Suprapubic skin (tissue), 4 donors: ENCODE data around the gene SDR39U1. TPM values are rescaled to one million over a fixed set of nuclear protein-coding genes. Genes with fewer than 3 reads are reported as not detected.

Experiments
- DNase-seq, 2 donors: peaks; one replicate each; pipeline ENCODE4 v3.0.0-alpha.2; 2019; ENCODE audit warnings: low spot score in 2 of 2
- H3K27ac ChIP-seq: fragments of 200-600 bp; sonication (generic); one replicate; pipeline ENCODE4 v1.5.1; 2019
- H3K27me3 ChIP-seq: fragments of 200-600 bp; sonication (generic); one replicate; pipeline ENCODE4 v1.5.1; 2019
- H3K36me3 ChIP-seq: fragments of 200-600 bp; sonication (generic); one replicate; pipeline ENCODE4 v1.5.1; 2019
- H3K4me1 ChIP-seq: fragments of 200-600 bp; sonication (generic); one replicate; pipeline ENCODE4 v1.5.1; 2019
- H3K4me3 ChIP-seq: fragments of 200-600 bp; sonication (generic); one replicate; pipeline ENCODE4 v1.5.1; 2019; ENCODE audit warnings: mild to moderate bottlenecking
- H3K9me3 ChIP-seq: fragments of 200-600 bp; sonication (generic); one replicate; pipeline ENCODE4 v1.5.1; 2019
- EP300 ChIP-seq: sonication (generic); formaldehyde crosslinking; IDR thresholded peaks from one replicate; pipeline ENCODE4 v1.6.1; 2017; ENCODE audit warnings: antibody characterized with exemption
- POLR2A ChIP-seq, 2 donors: fragments of 450-650 bp; IDR thresholded peaks; one replicate each; pipeline ENCODE4 v1.6.1; 2017; ENCODE audit warnings: antibody characterized with exemption in 2 of 2, mild to moderate bottlenecking in 2 of 2, moderate library complexity in 2 of 2
- POLR2AphosphoS5 ChIP-seq, 3 donors: sonication (generic); formaldehyde crosslinking; IDR thresholded peaks; one replicate each; pipeline ENCODE4 v1.6.1; 2017; ENCODE audit warnings: antibody characterized with exemption in 3 of 3
- WGBS: methylation state at CpG from one replicate; pipeline ENCODE4 v1.1.5; 2018; 5-methylcytosine and 5-hydroxymethylcytosine counted together
- total RNA-seq, 4 donors: library from RNA; depleted of rRNA; stranded (reverse); fragments of >200 nt; gene quantifications; one replicate each; pipeline ENCODE4 v1.1.0, GENCODE V29; 2016
- TF ChIP-seq, protein P1 (sequence below), 2 donors: fragments of 200-600 bp in 1 of 2; fragments of 450-650 bp in 1 of 2; sonication (generic) in 1 of 2; IDR thresholded peaks; one replicate each; pipeline ENCODE4 v1.5.1; 2016 to 2019; ENCODE audit warnings: antibody characterized with exemption in 2 of 2, mild to moderate bottlenecking in 1 of 2, moderate library complexity in 1 of 2

The SDR39U1 gene
- total RNA-seq, 4 donors from 2014 or later: 30.1 to 82.3 (median 38.6) TPM

DNA sequence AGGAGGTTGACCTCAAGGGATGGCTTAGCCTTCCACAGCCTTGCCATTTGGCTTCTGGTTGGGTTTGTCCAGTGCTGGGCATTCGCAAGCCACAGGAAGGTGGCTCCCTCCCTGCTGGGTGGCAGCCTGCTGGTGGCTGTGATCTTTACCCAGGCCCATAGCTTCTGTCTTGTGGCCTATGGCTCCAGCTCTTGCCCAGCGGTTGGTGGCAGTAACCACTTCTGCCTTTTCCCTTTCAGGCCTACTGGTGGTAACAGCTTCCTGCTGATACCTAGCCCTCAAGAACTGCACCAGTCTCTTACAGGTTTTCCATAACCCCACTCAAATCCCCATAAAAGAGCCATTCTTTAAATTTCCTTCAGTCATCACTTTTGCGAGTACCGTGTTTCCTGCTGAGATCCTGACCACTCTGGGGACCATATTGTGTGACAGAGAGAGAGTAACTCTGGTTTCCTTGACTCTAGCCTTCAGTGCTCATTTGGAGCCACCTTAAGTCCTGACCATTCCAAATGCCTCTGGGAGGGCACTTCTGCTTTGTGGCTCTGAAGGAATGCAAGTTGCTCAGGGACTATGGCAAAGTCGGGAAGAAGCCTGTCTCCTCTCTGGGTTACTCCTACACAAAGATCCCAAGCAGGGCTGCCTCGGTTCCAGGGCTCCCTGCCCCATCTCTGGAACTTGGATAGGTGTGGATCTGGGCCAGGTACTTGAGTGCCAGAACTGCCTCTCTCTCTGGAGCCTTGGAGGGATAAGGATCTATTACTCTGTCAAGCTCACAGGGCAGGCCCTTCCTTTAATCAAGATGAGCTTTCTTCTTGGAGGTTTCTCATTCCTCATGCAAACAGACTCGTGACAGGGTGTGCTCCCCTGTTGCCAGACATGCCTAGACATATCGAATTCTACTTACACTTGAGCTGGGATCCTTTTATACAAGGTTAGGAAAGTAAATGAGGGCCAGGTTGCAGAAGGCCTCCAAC is 46.7 kb downstream of the SDR39U1 start:
- Histone ChIP-seq H3K27me3 (no peaks in the 10 kb centered on the region), H3K36me3 (no peaks in the 10 kb centered on the region), H3K4me1 (peaks cover 81% of the 10 kb centered on the region), H3K4me3 (no peak overlapping the region), H3K9me3 (no peaks in the 10 kb centered on the region), H3K27ac (peak overlapping the region; percentile 89)
- TF ChIP-seq, protein P1, sequence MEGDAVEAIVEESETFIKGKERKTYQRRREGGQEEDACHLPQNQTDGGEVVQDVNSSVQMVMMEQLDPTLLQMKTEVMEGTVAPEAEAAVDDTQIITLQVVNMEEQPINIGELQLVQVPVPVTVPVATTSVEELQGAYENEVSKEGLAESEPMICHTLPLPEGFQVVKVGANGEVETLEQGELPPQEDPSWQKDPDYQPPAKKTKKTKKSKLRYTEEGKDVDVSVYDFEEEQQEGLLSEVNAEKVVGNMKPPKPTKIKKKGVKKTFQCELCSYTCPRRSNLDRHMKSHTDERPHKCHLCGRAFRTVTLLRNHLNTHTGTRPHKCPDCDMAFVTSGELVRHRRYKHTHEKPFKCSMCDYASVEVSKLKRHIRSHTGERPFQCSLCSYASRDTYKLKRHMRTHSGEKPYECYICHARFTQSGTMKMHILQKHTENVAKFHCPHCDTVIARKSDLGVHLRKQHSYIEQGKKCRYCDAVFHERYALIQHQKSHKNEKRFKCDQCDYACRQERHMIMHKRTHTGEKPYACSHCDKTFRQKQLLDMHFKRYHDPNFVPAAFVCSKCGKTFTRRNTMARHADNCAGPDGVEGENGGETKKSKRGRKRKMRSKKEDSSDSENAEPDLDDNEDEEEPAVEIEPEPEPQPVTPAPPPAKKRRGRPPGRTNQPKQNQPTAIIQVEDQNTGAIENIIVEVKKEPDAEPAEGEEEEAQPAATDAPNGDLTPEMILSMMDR (IDR thresholded peaks at IDR 0.05): no peak
- 48% methylated on average over 8 of the region's 8 CpGs for WGBS
- peak in 1 of 2 donors; percentile 51 for DNase-seq

DNA sequence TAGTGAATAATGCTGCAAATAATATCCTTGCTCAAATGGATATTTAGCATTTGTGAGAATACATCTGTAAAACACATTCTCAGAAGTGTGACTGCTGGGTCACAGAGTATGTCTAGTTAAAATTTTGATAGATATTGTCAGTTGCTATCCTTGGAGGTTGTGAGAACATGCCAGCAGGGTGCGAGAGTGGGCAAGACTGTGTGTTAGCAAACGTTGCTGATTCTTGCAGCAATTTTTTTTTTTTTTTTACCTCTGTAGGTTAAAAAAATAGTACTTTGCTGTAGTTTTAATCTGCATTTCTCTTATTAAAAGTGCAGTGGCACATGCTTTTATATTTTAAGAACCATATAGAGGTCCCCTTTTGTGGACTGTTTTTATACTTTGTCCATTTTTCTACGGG is 48.3 kb downstream of the SDR39U1 start:
- Histone ChIP-seq H3K27ac (no peak overlapping the region), H3K4me1 (peaks cover 66% of the 10 kb centered on the region), H3K36me3 (no peaks in the 10 kb centered on the region), H3K4me3 (no peak overlapping the region), H3K27me3 (no peaks in the 10 kb centered on the region), H3K9me3 (no peaks in the 10 kb centered on the region)
- 34% methylated on average over 3 of the region's 3 CpGs for WGBS
- DNase-seq: no peak
- TF ChIP-seq, protein P1 (IDR thresholded peaks at IDR 0.05): no peak
- no peak for TF ChIP-seq POLR2AphosphoS5 (IDR thresholded peaks at IDR 0.05)
- no peak for TF ChIP-seq POLR2A (IDR thresholded peaks at IDR 0.05)
- no peak for TF ChIP-seq EP300

DNA sequence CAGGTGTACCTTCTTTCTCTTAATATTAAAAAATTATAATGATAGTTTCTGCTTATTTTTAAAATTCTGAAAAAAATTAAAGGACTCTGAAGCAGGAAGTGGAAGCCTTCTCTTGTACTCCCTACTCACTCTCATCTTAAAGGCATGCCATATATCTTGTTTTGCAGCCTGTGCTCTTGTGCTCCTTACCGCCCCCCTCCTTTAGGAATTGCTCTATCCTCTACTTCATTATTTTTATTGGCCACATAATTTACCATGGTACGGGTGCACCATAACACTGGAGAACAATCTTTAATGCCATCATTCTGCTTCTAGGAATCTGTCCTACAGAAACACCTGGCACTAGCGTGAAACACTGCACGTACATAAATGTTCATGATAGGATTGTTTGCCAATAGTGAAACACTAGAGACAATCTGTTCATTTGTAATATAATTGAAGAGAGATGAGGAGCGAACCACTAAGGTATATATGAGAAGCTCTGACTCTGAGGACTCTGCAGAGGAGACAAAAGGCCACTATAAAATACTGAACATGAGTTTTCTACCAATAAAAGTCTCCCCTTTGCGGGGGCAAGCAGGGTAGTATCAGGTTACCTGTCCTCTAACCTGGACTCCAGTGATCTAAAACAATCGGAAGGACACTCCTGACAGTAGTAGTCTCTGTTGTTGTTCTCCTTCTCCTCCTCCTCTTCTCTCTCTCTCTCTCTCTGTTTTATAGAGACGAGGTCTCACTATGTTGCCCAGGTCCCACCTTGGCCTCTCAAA is 50.1 kb downstream of the SDR39U1 start:
- TF ChIP-seq EP300 (no peak), POLR2AphosphoS5 (IDR thresholded peaks at IDR 0.05) (no peak), POLR2A (IDR thresholded peaks at IDR 0.05) (no peak)
- TF ChIP-seq, protein P1 (IDR thresholded peaks at IDR 0.05): no peak
- no peak overlapping the region for H3K4me3 ChIP-seq
- no peaks in the 10 kb centered on the region for H3K36me3 ChIP-seq
- H3K4me1 ChIP-seq: peaks cover 51% of the 10 kb centered on the region
- H3K9me3 ChIP-seq: no peaks in the 10 kb centered on the region
- no peaks in the 10 kb centered on the region for H3K27me3 ChIP-seq
- H3K27ac ChIP-seq: no peak overlapping the region
- no peak for DNase-seq
- WGBS: 57% methylated on average over 8 of the region's 8 CpGs

DNA sequence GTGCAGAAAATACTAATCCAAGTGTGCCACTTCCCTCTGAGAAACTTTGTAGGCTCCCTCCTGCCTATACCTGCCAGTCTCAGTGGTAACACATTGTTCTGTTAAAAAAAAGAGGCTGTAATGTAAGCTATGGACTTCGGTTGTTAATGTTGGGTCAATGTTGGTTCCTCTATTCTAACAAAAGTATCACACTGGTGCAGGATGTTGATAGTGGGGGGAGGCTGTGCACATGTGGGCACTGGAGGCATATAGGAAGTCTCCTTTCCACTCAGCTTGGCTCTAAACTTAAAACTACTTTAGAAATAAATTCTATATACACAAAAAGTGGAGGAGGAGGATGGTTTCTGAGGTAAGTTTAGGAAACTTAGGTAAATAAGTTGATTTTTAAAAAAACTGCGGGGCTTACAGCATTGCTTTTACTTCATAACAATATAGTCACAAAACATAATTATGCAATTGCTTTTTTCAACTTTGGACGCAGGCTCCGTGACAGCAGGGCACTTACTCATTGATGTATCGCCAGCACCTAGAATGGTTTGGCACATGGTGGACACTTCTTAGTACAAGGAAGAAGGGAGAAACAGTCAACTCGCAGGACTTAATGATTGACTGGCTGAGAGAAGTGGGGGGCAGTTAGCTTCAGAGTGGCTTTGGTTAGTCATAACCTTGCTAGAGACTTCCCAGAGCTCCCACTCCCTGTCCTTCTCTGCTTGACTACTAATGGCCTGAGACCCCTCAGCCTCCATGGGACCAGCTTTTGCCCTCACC is 51.7 kb downstream of the SDR39U1 start:
- DNase-seq: no peak
- Histone ChIP-seq H3K9me3 (no peaks in the 10 kb centered on the region), H3K4me3 (no peak overlapping the region), H3K36me3 (no peaks in the 10 kb centered on the region), H3K27me3 (no peaks in the 10 kb centered on the region), H3K4me1 (peaks cover 37% of the 10 kb centered on the region), H3K27ac (no peak overlapping the region)
- TF ChIP-seq POLR2A (IDR thresholded peaks at IDR 0.05): no peak
- no peak for TF ChIP-seq POLR2AphosphoS5 (IDR thresholded peaks at IDR 0.05)
- TF ChIP-seq, protein P1 (IDR thresholded peaks at IDR 0.05): no peak
- TF ChIP-seq EP300: no peak
- 74% methylated on average over 6 of the region's 6 CpGs for WGBS

Other genes with a start within 250 kb of the SDR39U1 start
- gene TM9SF1, start 247.3 kb downstream of the SDR39U1 start, total RNA-seq: 10 to 100 TPM; 38.1 to 58.3 (median 53.4) TPM
- gene TSSK4, start 237.1 kb downstream of the SDR39U1 start, total RNA-seq: not detected
- gene CHMP4A, start 229.3 kb downstream of the SDR39U1 start, total RNA-seq: 10 to 100 TPM; 47.2 to 86.3 (median 63.6) TPM
- gene MDP1, start 226.7 kb downstream of the SDR39U1 start, total RNA-seq: 10 to 100 TPM; 10.9 to 18.2 (median 11.5) TPM
- gene NEDD8, start 210.4 kb downstream of the SDR39U1 start, total RNA-seq: 100 to 1,000 TPM in 3 of 4 donors, 10 to 100 TPM in 1; 54.7 to 137 (median 104) TPM
- gene GMPR2, start 209.8 kb downstream of the SDR39U1 start, total RNA-seq: 10 to 100 TPM; 25.4 to 49.7 (median 47.8) TPM
- gene TINF2, start 200.2 kb downstream of the SDR39U1 start, total RNA-seq: 10 to 100 TPM; 43.0 to 61.0 (median 54.3) TPM
- gene TGM1, start 179.6 kb downstream of the SDR39U1 start, total RNA-seq: 100 to 1,000 TPM; 127 to 144 (median 130) TPM
- gene RABGGTA, start 171.2 kb downstream of the SDR39U1 start, total RNA-seq: 10 to 100 TPM; 50.4 to 65.9 (median 53.1) TPM
- 100 to 1,000 TPM in 1 of 4 donors, 10 to 100 TPM in 3; 49.0 to 101 (median 82.1) TPM for gene DHRS1, start 143.0 kb downstream of the SDR39U1 start, total RNA-seq
- gene NOP9, start 142.9 kb downstream of the SDR39U1 start, total RNA-seq: 10 to 100 TPM; 19.8 to 31.2 (median 21.2) TPM
- gene CIDEB, start 134.8 kb downstream of the SDR39U1 start, total RNA-seq: 10 to 100 TPM; 23.4 to 32.7 (median 31.7) TPM
- 100 to 1,000 TPM; 131 to 184 (median 156) TPM for gene LTB4R2, start 132.6 kb downstream of the SDR39U1 start, total RNA-seq
- gene LTB4R, start 131.3 kb downstream of the SDR39U1 start, total RNA-seq: 100 to 1,000 TPM in 2 of 4 donors, 10 to 100 TPM in 2; 83.1 to 137 (median 117) TPM
- gene ADCY4, start 107.7 kb downstream of the SDR39U1 start, total RNA-seq: 10 to 100 TPM in 2 of 4 donors, 1 to 10 TPM in 2; 3.9 to 33.2 (median 13.9) TPM
- gene RIPK3, start 102.8 kb downstream of the SDR39U1 start, total RNA-seq: 10 to 100 TPM in 2 of 4 donors, 1 to 10 TPM in 2; 6.8 to 13.7 (median 11.1) TPM
- 10 to 100 TPM; 10.8 to 25.3 (median 12.2) TPM for gene NFATC4, start 74.6 kb downstream of the SDR39U1 start, total RNA-seq
- gene NYNRIN, start 43.8 kb downstream of the SDR39U1 start, total RNA-seq: 10 to 100 TPM; 18.5 to 43.6 (median 29.8) TPM
- gene CBLN3, start 13.1 kb downstream of the SDR39U1 start, total RNA-seq: 1 to 10 TPM in 1 of 4 donors, under 1 TPM in 2, not detected in 1; 0.30 to 2.6 (median 0.93) TPM
- 100 to 1,000 TPM in 1 of 4 donors, 10 to 100 TPM in 3; 56.7 to 145 (median 84.3) TPM for gene KHNYN, start 12.8 kb downstream of the SDR39U1 start, total RNA-seq
- not detected for gene CMA1, start 65.5 kb upstream of the SDR39U1 start, total RNA-seq
- 1 to 10 TPM in 1 of 4 donors, under 1 TPM in 1, not detected in 2; 0.89 to 4.5 TPM for gene CTSG, start 133.5 kb upstream of the SDR39U1 start, total RNA-seq
- gene GZMH, start 166.9 kb upstream of the SDR39U1 start, total RNA-seq: not detected
- gene GZMB, start 191.4 kb upstream of the SDR39U1 start, total RNA-seq: under 1 TPM in 1 of 4 donors, not detected in 3; 0.72 TPM